GM19455 (cell line): ENCODE results near the gene GALE.
"Not testable (repeated sequence)": the region's sequence is repeated elsewhere in the genome, so short reads cannot be mapped to it uniquely, and the experiment has no call there.

Source experiments
- ATAC-seq: cut with Tn5 transposase; IDR thresholded peaks from one replicate; pipeline ENCODE4 v1.9.1; 2021; ENCODE audit not compliant: unreplicated experiment

The GALE gene

GRCh38 chr1:23793018-23793781, 7.4 kb downstream of the GALE start:
- no peak for ATAC-seq

- ATAC-seq, result no peak
Measured at GRCh38 chr1:23792151-23792945, 8.2 kb downstream of the GALE start.

GRCh38 chr1:23791516-23792047, 9.0 kb downstream of the GALE start:
- no peak for ATAC-seq

- peak; percentile 57 for ATAC-seq
Measured at GRCh38 chr1:23790696-23791515, 9.6 kb downstream of the GALE start, which contains the start of gene LYPLA2. LYPLA2 (plus strand) TSS chr1:23791145; CDS start chr1:23792683, 1,538 bp downstream.

GRCh38 chr1:23788695-23789094, 11.9 kb downstream of the GALE start:
- no peak for ATAC-seq

- no peak for ATAC-seq
Measured at GRCh38 chr1:23787701-23788100, 12.9 kb downstream of the GALE start.

GRCh38 chr1:23784846-23785245, 15.7 kb downstream of the GALE start:
- no peak for ATAC-seq

DNA sequence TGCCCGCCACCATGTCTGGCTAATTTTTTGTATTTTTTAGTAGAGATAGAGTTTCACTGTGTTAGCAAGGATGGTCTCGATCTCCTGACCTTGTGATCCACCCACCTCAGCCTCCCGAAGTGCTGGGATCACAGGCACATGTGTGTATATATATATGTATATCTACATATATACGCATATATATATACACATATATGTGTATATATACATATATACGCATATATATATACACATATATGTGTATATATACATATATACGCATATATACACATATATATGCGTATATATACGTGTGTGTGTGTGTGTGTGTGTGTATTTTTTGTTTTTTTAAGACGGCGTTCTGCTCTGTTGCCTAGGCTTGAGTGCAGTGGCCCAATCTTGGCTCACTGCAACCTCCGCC, 17.4 kb downstream of the GALE start:
- not testable (repeated sequence) for ATAC-seq

DNA sequence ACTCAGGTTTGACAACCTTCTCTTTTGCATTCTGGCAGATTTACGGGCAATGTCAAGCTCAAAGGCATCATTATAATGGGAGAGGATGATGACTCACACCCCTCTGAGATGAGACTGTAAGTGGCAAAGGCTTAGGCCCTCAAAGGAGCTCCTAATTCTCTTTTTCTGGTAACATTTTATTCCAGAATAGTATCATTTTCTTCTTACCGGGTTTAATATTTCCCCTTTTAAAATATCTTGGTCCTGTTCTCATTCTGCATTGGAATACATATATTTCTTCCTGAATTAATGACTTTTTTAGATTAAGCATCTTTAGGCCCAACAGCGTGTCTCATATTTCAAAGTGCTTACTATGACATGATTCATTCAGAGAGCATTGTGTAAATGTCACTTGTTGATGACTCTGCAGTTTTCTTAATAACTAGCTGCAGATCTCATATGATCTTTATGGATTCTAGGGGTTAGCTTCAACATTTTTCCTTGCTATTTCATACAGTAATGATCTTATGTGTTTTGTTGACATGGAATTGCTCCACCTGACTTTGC, 20.7 kb downstream of the GALE start:
- ATAC-seq, result no peak

GRCh38 chr1:23777979-23778814, 22.4 kb downstream of the GALE start, which contains the start of gene PITHD1:
PITHD1 (plus strand) TSS chr1:23778418; CDS start chr1:23778516, 98 bp downstream.
- ATAC-seq, result peak; percentile 65

- no peak for ATAC-seq
Measured at GRCh38 chr1:23776217-23776616, 24.3 kb downstream of the GALE start.

GRCh38 chr1:23774174-23774880, 26.2 kb downstream of the GALE start:
- ATAC-seq, result no peak

GRCh38 chr1:23772854-23773242, 27.7 kb downstream of the GALE start:
- ATAC-seq, result no peak

GRCh38 chr1:23772049-23772853, 28.3 kb downstream of the GALE start:
- no peak for ATAC-seq

DNA sequence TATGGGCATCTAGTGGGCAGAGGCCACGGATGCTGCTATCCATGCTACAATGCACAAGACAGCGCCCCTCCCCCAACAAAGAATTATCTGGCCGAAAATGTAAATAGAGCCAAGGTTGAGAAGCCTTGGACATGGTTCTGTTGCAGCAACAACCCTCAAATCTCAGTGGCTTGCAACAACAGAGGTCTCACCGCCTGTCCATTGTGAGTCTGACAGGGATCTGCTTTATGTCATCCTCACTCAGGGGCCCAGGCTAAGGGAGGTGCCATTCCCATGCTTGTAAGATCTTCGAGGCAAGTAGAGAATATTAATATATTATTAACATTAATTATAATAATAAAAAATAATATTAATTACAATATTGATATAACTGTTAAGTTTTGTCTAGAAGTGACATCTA, 31.8 kb downstream of the GALE start:
- ATAC-seq, result no peak

GRCh38 chr1:23763041-23763577, 37.4 kb downstream of the GALE start:
- ATAC-seq, result no peak

DNA sequence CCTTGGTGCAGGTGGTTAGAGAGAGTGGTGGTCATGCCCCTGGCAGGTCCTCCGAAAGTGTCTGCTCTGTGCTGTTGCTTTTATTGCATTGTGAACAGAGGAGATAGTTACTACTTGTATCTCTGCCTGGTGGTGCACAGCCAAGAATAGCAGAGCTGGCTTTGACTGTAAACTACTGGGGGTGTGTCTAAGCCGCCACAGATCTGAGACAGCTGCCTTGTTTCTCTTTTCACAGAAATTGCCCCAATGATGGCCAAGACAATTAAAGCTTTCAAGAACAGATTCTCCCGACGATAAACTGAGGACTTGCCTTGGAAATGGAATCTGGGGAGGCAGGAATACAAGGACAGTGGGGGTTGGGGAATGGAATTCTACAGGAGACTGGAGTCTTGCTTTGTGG, 41.3 kb downstream of the GALE start:
- ATAC-seq, result no peak

- ATAC-seq, result no peak
Measured at GRCh38 chr1:23757812-23758211, 42.7 kb downstream of the GALE start.
